H9 (cell line): ENCODE data around the gene PCSK1. TPM values are rescaled to one million over a fixed set of nuclear protein-coding genes. Genes with fewer than 3 reads are reported as not detected.

Source experiments
- DNase-seq: peaks from one replicate; pipeline ENCODE4 v3.0.0-alpha.2; 2017
- H2AFZ ChIP-seq: one replicate; pipeline ENCODE4 v1.6.1; 2013; ENCODE audit warnings: mild to moderate bottlenecking, low read length, control low read depth, moderate library complexity
- H2AK5ac ChIP-seq: 2 replicates; pipeline ENCODE4 v1.6.1; 2013; ENCODE audit warnings: low read length, control low read depth, mixed read lengths; ENCODE audit not compliant: insufficient read length
- H2BK120ac ChIP-seq: one replicate; pipeline ENCODE4 v1.6.1; 2013; ENCODE audit warnings: low read depth, mild to moderate bottlenecking, low read length, control low read depth, inconsistent platforms; ENCODE audit not compliant: poor library complexity, severe bottlenecking
- H2BK12ac ChIP-seq: 2 replicates; pipeline ENCODE4 v1.6.1; 2013; ENCODE audit warnings: low read length, control low read depth, mixed read lengths, low read depth; ENCODE audit not compliant: insufficient read length
- H2BK15ac ChIP-seq: 2 replicates; pipeline ENCODE4 v1.6.1; 2013; ENCODE audit warnings: low read depth, low read length, control low read depth
- H2BK20ac ChIP-seq: one replicate; pipeline ENCODE4 v1.6.1; 2013; ENCODE audit warnings: low read depth, mild to moderate bottlenecking, low read length, control low read depth, inconsistent platforms; ENCODE audit not compliant: poor library complexity, severe bottlenecking
- H2BK5ac ChIP-seq: 2 replicates; pipeline ENCODE4 v1.6.1; 2013; ENCODE audit warnings: low read length, control low read depth, mixed read lengths; ENCODE audit not compliant: insufficient read length
- H3K14ac ChIP-seq: 2 replicates; pipeline ENCODE4 v1.6.1; 2013; ENCODE audit warnings: low read length, control low read depth; ENCODE audit not compliant: insufficient read depth
- H3K18ac ChIP-seq: 2 replicates; pipeline ENCODE4 v1.6.1; 2013; ENCODE audit warnings: low read depth, mild to moderate bottlenecking, mixed read lengths, low read length, control low read depth; ENCODE audit not compliant: insufficient read length
- H3K23ac ChIP-seq: 2 replicates; pipeline ENCODE4 v1.6.1; 2013; ENCODE audit warnings: low read length, control low read depth, mixed read lengths, low read depth; ENCODE audit not compliant: insufficient read length
- H3K23me2 ChIP-seq: 2 replicates; pipeline ENCODE4 v1.6.1; 2013; ENCODE audit warnings: low read depth, mild to moderate bottlenecking, mixed read lengths, low read length, control low read depth; ENCODE audit not compliant: insufficient read length, poor library complexity, severe bottlenecking
- H3K27ac ChIP-seq: 2 replicates; pipeline ENCODE4 v1.5.1; 2013; ENCODE audit warnings: low read length, control low read depth, mixed read lengths, low read depth; ENCODE audit not compliant: insufficient read length
- H3K27me3 ChIP-seq: 2 replicates; pipeline ENCODE4 v1.6.1; 2013; ENCODE audit warnings: low read length, control low read depth, inconsistent platforms; ENCODE audit not compliant: insufficient read depth
- H3K4ac ChIP-seq: 2 replicates; pipeline ENCODE4 v1.6.1; 2013; ENCODE audit warnings: low read depth, mild to moderate bottlenecking, control low read depth, inconsistent platforms, low read length, moderate library complexity
- H3K4me1 ChIP-seq: 2 replicates; pipeline ENCODE4 v1.6.1; 2013; ENCODE audit warnings: low read length, control low read depth, inconsistent platforms; ENCODE audit not compliant: insufficient read depth
- H3K4me2 ChIP-seq: 2 replicates; pipeline ENCODE4 v1.6.1; 2013; ENCODE audit warnings: low read length, control low read depth, mixed read lengths; ENCODE audit not compliant: insufficient read length, insufficient read depth
- H3K56ac ChIP-seq: 2 replicates; pipeline ENCODE4 v1.6.1; 2013; ENCODE audit warnings: low read depth, mild to moderate bottlenecking, mixed read lengths, low read length, control low read depth; ENCODE audit not compliant: insufficient read length
- H3K79me1 ChIP-seq: 2 replicates; pipeline ENCODE4 v1.6.1; 2013; ENCODE audit warnings: low read depth, mild to moderate bottlenecking, moderate library complexity, low read length, control low read depth, inconsistent platforms; ENCODE audit not compliant: insufficient read depth, poor library complexity, severe bottlenecking
- H3K79me2 ChIP-seq: 2 replicates; pipeline ENCODE4 v1.6.1; 2013; ENCODE audit warnings: low read length, control low read depth, inconsistent platforms; ENCODE audit not compliant: insufficient read depth
- H3K9ac ChIP-seq: 2 replicates; pipeline ENCODE4 v1.6.1; 2013; ENCODE audit warnings: low read length, control low read depth, mixed read lengths; ENCODE audit not compliant: insufficient read length; ENCODE audit errors: extremely low read depth
- H3K9me3 ChIP-seq: one replicate; pipeline ENCODE4 v1.6.1; 2013; ENCODE audit warnings: low read depth, low read length, inconsistent platforms; ENCODE audit not compliant: control insufficient read depth
- H3T11ph ChIP-seq: one replicate; pipeline ENCODE4 v1.6.1; 2013; ENCODE audit warnings: mild to moderate bottlenecking, low read length, control low read depth, inconsistent platforms
- H4K20me1 ChIP-seq: one replicate; pipeline ENCODE4 v1.6.1; 2013; ENCODE audit not compliant: control insufficient read depth, insufficient read length, insufficient read depth
- H4K5ac ChIP-seq: 2 replicates; pipeline ENCODE4 v1.6.1; 2013; ENCODE audit warnings: low read depth, mild to moderate bottlenecking, mixed read lengths, low read length, control low read depth; ENCODE audit not compliant: insufficient read length
- H4K8ac ChIP-seq: replicated peaks from 2 replicates; pipeline ENCODE4 v1.6.1; 2013; ENCODE audit warnings: low read length, control low read depth, mixed read lengths, low read depth; ENCODE audit not compliant: insufficient read length
- H4K91ac ChIP-seq: 2 replicates; pipeline ENCODE4 v1.6.1; 2013; ENCODE audit warnings: low read depth, mild to moderate bottlenecking, moderate library complexity, mixed read lengths, low read length, control low read depth; ENCODE audit not compliant: insufficient read length
- H3K27ac Mint-ChIP-seq, 3 experiments: 2 replicates in 2 of 3; 3 replicates in 1 of 3; pipeline ENCODE4 v1.8.0; 2020 to 2021; ENCODE audit warnings: mixed read lengths in 3 of 3, mild to moderate bottlenecking in 1 of 3, moderate library complexity in 1 of 3
- H3K27me3 Mint-ChIP-seq: 2 replicates; pipeline ENCODE4 v1.8.0; 2021; ENCODE audit warnings: low read depth, mild to moderate bottlenecking, moderate library complexity, mixed read lengths
- H3K36me3 Mint-ChIP-seq, 3 experiments: 2 replicates in 2 of 3; 3 replicates in 1 of 3; pipeline ENCODE4 v1.8.0; 2020 to 2021; ENCODE audit warnings: low read depth in 3 of 3, mixed read lengths in 3 of 3; ENCODE audit not compliant: insufficient read depth in 1 of 3
- H3K4me1 Mint-ChIP-seq, 2 experiments: 2 replicates each; pipeline ENCODE4 v1.8.0; 2020; ENCODE audit warnings: mixed read lengths in 2 of 2
- H3K4me3 Mint-ChIP-seq, 2 experiments: 2 replicates in 1 of 2; 3 replicates in 1 of 2; pipeline ENCODE4 v1.8.0; 2020 to 2021; ENCODE audit warnings: mild to moderate bottlenecking in 2 of 2, mixed read lengths in 2 of 2, moderate library complexity in 1 of 2
- H3K9me3 Mint-ChIP-seq, 2 experiments: 2 replicates in 1 of 2; 3 replicates in 1 of 2; pipeline ENCODE4 v1.8.0; 2020; ENCODE audit warnings: mild to moderate bottlenecking in 2 of 2, mixed read lengths in 2 of 2, moderate library complexity in 1 of 2
- WGBS: extraction: QIAGEN DNeasy Blood & Tissue Kit; methylation state at CpG from one replicate; pipeline ENCODE4 v1.1.7; 2013; ENCODE audit warnings: missing lambda C conversion rate, low lambda C conversion rate, mixed read lengths; ENCODE audit not compliant: insufficient read length; ENCODE audit errors: extremely low coverage; 5-methylcytosine and 5-hydroxymethylcytosine counted together
- total RNA-seq: library from RNA; stranded (reverse); gene quantifications from 2 replicates; pipeline ENCODE4 v1.2.1, GENCODE V29; 2021
- TF ChIP-seq, protein P1 (sequence below): fragments of 200-600 bp; sonication (generic); conservative IDR thresholded peaks from 3 replicates; pipeline ENCODE4 v1.8.0; 2021; ENCODE audit warnings: antibody characterized with exemption, mild to moderate bottlenecking

PCSK1 gene
- total RNA-seq, 1 experiment from 2014 or later = 2.9 TPM

DNA sequence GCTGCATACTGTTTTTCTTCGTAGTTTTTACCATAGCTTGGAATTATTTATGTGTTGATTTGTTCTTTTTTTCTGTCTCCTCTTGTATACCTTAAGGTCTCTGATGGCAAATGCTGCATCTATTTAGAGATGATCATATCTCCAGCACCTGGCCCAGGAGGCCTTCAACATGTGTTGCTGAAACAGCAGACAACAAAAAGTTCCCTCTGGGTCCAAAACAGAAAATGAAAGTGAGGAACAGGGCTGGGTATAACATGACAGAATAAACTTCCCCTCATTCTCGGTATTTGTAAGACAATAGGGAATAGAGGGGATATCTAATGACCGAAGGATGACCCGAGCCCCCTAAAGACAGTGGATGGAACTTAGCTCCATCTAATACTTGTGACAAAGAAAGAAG is 22.7 kb upstream of the PCSK1 start:
- H3K14ac ChIP-seq = no peak overlapping the region
- TF ChIP-seq, protein P1, sequence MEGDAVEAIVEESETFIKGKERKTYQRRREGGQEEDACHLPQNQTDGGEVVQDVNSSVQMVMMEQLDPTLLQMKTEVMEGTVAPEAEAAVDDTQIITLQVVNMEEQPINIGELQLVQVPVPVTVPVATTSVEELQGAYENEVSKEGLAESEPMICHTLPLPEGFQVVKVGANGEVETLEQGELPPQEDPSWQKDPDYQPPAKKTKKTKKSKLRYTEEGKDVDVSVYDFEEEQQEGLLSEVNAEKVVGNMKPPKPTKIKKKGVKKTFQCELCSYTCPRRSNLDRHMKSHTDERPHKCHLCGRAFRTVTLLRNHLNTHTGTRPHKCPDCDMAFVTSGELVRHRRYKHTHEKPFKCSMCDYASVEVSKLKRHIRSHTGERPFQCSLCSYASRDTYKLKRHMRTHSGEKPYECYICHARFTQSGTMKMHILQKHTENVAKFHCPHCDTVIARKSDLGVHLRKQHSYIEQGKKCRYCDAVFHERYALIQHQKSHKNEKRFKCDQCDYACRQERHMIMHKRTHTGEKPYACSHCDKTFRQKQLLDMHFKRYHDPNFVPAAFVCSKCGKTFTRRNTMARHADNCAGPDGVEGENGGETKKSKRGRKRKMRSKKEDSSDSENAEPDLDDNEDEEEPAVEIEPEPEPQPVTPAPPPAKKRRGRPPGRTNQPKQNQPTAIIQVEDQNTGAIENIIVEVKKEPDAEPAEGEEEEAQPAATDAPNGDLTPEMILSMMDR = no peak
- H3K4ac ChIP-seq = no peak overlapping the region
- Mint-ChIP-seq H3K9me3 (no peaks in the 10 kb centered on the region), H3K36me3 (no peaks in the 10 kb centered on the region), H3K4me1 (peaks cover 4 to 5% of the 10 kb centered on the region in 2 experiments), H3K4me3 (no peak overlapping the region), H3K27ac (no peak overlapping the region), H3K27me3 (no peaks in the 10 kb centered on the region)
- H3K27me3 ChIP-seq = no peaks in the 10 kb centered on the region
- H3K9ac ChIP-seq = no peak overlapping the region
- H2BK120ac ChIP-seq = no peak overlapping the region
- no peak overlapping the region for H2AK5ac ChIP-seq
- no peak overlapping the region for H3K23ac ChIP-seq
- no peak for DNase-seq
- H2BK12ac ChIP-seq = no peak overlapping the region
- H3K79me2 ChIP-seq = 0 out of 2 replicates have a peak, but pooled peaks cover 1% of the 10 kb centered on the region
- no peak overlapping the region for H2BK5ac ChIP-seq
- H3K56ac ChIP-seq = no peak overlapping the region
- H4K20me1 ChIP-seq = no peaks in the 10 kb centered on the region
- no peak overlapping the region for H2BK20ac ChIP-seq
- WGBS = no CpG with 5 or more reads among the region's 4 CpGs
- H3K18ac ChIP-seq = no peak overlapping the region
- H3K9me3 ChIP-seq = no peaks in the 10 kb centered on the region
- no peak overlapping the region for H4K5ac ChIP-seq
- H2AFZ ChIP-seq = no peak overlapping the region
- no peak overlapping the region for H3K27ac ChIP-seq
- H3T11ph ChIP-seq = no peak overlapping the region
- no peak overlapping the region for H3K4me2 ChIP-seq
- H3K23me2 ChIP-seq = no peaks in the 10 kb centered on the region
- no peak overlapping the region for H4K8ac ChIP-seq
- no peak overlapping the region for H4K91ac ChIP-seq
- H3K4me1 ChIP-seq = no peaks in the 10 kb centered on the region
- H3K79me1 ChIP-seq = no peaks in the 10 kb centered on the region
- H2BK15ac ChIP-seq = no peak overlapping the region
